AG09309 (cell line): ENCODE measurements around the gene PRLR.

Experiments
- DNase-seq: peaks from one replicate; pipeline ENCODE4 v3.0.0-alpha.2; 2010; ENCODE audit warnings: low read depth
- H3K4me3 ChIP-seq: 2 replicates; pipeline ENCODE4 v1.5.1; 2011; ENCODE audit warnings: mild to moderate bottlenecking, low read depth, low read length, moderate library complexity; ENCODE audit not compliant: control insufficient read depth
- TF ChIP-seq, protein P1 (sequence below): IDR thresholded peaks from 2 replicates; pipeline ENCODE4 v1.5.1; 2011; ENCODE audit warnings: mild to moderate bottlenecking, low read depth, low read length, inconsistent platforms; ENCODE audit not compliant: insufficient read depth, control insufficient read depth; ENCODE audit errors: missing control alignments

Gene PRLR

DNA sequence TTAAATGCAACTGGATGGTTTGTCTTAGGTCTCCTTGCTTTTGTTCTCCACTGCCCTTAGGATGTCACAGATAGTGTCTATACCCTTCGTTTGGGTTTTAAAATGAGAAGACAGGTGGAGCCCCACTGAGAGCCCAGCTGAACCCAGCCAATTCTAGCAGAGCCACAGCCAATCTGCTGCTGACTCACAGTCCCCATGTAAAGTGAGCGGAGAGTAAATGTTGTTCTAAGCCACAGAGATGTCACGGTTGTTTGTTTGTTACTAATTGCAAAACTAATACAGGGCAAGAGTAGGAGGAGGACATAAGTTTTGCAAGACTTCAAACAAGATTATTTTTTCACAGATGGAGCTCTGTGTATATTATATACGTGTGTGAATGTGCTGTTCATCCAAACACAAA lies 132.1 kb downstream of the PRLR start:
- TF ChIP-seq, protein P1, sequence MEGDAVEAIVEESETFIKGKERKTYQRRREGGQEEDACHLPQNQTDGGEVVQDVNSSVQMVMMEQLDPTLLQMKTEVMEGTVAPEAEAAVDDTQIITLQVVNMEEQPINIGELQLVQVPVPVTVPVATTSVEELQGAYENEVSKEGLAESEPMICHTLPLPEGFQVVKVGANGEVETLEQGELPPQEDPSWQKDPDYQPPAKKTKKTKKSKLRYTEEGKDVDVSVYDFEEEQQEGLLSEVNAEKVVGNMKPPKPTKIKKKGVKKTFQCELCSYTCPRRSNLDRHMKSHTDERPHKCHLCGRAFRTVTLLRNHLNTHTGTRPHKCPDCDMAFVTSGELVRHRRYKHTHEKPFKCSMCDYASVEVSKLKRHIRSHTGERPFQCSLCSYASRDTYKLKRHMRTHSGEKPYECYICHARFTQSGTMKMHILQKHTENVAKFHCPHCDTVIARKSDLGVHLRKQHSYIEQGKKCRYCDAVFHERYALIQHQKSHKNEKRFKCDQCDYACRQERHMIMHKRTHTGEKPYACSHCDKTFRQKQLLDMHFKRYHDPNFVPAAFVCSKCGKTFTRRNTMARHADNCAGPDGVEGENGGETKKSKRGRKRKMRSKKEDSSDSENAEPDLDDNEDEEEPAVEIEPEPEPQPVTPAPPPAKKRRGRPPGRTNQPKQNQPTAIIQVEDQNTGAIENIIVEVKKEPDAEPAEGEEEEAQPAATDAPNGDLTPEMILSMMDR: no peak
- DNase-seq: no peak

DNA sequence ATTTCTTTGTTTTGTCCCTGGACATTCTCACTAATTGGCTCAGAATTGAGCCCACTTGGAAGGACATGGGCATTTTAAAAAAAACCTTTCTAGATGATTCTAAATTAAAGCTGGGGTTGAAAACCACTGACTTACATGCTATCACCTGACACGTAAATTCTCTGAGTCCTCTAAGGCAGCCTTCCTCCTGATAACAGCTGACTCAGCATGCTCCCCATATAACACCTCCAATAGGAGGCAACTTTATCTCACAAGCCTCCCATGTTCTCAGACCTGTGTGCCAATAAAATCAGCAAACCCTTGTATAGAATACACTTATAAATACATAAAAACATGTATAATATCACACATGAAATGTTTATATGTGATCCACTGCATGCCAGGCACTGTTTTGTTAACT lies 133.4 kb downstream of the PRLR start:
- TF ChIP-seq, protein P1: no peak
- DNase-seq: no peak
- no peak overlapping the region for H3K4me3 ChIP-seq

More for the DNA sequence above, 132.1 kb downstream of the PRLR start:
- H3K4me3 ChIP-seq: no peak overlapping the region

DNA sequence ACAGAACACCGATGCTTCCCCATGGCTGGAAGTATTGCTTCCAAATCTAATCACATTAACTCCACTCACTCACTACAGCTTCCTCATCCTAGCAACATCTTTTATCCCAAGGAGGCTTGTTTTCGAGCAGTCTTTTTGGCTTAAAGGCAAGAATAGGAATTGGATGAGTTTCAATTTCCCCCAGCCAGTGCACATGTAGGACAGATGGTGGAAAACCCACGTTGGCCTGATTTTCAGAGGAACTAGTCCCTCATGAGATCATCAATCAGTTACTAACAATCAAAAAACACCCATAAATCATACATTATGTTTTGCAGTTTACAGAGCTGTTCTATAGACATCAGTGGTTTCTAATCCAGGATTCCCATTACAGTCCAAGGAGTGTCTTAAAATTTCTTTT lies 134.1 kb downstream of the PRLR start:
- no peak for DNase-seq
- H3K4me3 ChIP-seq: no peak overlapping the region
- TF ChIP-seq, protein P1: no peak

DNA sequence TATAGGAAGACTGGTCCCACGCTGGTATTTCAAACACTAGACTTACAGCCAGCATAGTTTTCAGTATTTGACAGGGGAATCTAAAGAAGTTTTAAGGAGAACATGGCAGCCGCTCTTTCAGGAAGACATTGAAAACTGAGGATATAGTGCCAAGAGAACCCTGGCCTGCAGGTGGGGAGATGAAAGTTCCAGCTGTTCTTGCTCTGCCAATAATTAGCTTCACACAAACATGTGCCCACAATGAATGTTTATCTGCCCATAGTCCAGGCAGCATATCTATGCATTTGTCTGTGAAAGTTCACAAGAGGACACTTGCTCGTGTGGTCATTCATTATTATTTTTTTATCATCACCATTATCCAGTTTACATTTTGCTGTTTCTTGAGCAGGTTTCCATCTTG lies 134.9 kb downstream of the PRLR start:
- TF ChIP-seq, protein P1: no peak
- no peak for DNase-seq
- no peak overlapping the region for H3K4me3 ChIP-seq

DNA sequence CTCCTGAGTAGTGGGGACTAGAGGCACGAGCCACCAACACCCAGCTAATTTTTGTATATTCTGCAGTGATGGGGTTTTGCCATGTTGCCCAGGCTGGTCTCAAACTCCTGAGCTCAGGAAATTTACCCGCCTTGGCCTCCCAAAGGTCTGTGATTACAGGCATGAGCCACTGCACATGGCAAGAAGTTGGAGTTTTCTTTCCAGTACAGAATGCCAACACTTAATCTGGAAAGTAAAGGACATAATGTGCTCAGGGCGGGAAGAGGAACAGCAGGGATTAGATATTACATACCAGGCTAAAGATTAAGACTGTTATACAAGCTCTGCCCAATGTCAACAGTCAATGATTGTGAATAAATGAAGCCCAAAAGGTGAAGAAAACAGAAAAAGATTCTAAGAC lies 135.3 kb downstream of the PRLR start:
- no peak overlapping the region for H3K4me3 ChIP-seq
- TF ChIP-seq, protein P1: no peak
- DNase-seq: no peak

DNA sequence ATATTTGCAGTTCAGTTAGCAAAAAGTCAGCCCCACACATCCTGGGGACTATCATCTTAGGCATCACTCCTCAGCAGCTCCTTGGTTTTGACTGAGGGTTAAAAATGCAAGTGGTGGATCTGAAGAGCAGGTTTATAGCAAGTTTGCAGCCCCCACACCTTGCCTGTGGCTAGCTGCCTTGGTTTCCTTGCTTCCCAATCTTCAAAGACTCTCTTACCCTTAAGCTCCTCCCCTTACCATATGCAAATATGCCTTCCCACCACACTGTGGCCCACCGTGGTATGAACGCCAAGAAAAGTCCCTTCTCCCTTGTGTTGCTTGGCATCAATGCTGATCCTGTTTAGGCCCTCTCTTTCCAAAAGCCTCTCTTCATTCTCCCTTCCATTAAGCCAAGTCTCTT lies 137.6 kb downstream of the PRLR start:
- no peak for DNase-seq
- H3K4me3 ChIP-seq: no peak overlapping the region
- TF ChIP-seq, protein P1: no peak

DNA sequence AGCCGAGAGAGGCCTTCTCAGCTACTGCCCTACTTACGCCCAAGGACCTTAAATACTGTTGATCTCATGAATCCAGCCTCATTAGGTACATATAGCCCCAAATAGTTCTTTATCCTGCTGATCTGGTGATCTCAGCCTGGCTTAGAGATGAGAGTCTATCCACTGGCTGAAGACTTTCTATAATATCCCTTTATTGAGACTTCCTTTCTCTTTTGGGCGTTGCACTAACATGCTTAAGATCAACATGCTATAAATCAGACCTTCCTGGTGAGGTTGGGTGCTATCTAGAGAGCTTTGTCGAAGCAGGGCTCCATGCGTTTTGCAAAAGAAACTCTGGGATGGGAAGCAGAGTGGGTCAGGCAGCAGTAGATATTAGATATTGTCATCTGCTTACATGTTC lies 138.6 kb downstream of the PRLR start:
- no peak overlapping the region for H3K4me3 ChIP-seq
- TF ChIP-seq, protein P1: no peak
- DNase-seq: no peak
